ENCODE measurements around the gene SPOCK3.
"Not testable (repeated sequence)": the region's sequence is repeated elsewhere in the genome, so short reads cannot be mapped to it uniquely, and the experiment has no call there.

Gene SPOCK3

GRCh38 chr4:166981847-166982246 lies 252.4 kb downstream of the SPOCK3 start:
- TF ChIP-seq, protein P1, sequence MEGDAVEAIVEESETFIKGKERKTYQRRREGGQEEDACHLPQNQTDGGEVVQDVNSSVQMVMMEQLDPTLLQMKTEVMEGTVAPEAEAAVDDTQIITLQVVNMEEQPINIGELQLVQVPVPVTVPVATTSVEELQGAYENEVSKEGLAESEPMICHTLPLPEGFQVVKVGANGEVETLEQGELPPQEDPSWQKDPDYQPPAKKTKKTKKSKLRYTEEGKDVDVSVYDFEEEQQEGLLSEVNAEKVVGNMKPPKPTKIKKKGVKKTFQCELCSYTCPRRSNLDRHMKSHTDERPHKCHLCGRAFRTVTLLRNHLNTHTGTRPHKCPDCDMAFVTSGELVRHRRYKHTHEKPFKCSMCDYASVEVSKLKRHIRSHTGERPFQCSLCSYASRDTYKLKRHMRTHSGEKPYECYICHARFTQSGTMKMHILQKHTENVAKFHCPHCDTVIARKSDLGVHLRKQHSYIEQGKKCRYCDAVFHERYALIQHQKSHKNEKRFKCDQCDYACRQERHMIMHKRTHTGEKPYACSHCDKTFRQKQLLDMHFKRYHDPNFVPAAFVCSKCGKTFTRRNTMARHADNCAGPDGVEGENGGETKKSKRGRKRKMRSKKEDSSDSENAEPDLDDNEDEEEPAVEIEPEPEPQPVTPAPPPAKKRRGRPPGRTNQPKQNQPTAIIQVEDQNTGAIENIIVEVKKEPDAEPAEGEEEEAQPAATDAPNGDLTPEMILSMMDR (IDR thresholded peaks at IDR 0.05; ENCODE audit: low read depth, low read length, missing control alignments), result no peak
- H3K4me3 ChIP-seq (ENCODE audit: low read depth, low read length), result no peak overlapping the region
- DNase-seq (ENCODE audit: low read depth), result no peak
- in situ Hi-C loops (cut with HindIII; ENCODE audit: low sequenced_read_pairs), result no loop called here

GRCh38 chr4:166980419-166980818 lies 253.9 kb downstream of the SPOCK3 start:
- no peak for DNase-seq (ENCODE audit: low read depth)
- no peak overlapping the region for H3K4me3 ChIP-seq (ENCODE audit: low read depth, low read length)
- in situ Hi-C loops (cut with HindIII; ENCODE audit: low sequenced_read_pairs), result no loop called here
- TF ChIP-seq, protein P1 (IDR thresholded peaks at IDR 0.05; ENCODE audit: low read depth, low read length, missing control alignments), result no peak

DNA sequence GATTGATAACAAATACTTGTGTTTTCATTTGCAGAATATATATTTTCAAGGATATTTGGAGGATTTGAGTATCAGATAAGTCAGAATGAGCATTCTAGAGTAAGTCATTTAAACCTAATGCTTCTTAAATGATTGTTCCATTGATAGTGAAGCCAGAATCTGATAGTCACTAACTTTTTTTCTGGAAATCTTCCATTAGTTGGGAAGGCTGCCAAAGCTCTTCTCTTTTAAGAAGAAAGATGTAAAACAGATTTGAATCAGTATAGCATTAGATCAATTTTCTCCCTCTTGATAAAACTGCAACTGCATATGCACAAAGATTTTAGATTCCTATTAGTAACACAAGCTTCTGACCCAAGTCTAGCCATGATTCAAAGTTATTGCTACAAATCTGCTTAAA lies 256.7 kb downstream of the SPOCK3 start:
- H3K4me3 ChIP-seq (ENCODE audit: low read depth, low read length), result no peak overlapping the region
- in situ Hi-C loops (cut with HindIII; ENCODE audit: low sequenced_read_pairs), result no loop called here
- no peak for DNase-seq (ENCODE audit: low read depth)
- TF ChIP-seq, protein P1 (IDR thresholded peaks at IDR 0.05; ENCODE audit: low read depth, low read length, missing control alignments), result no peak

- no peak overlapping the region for H3K4me3 ChIP-seq (ENCODE audit: low read depth, low read length)
- TF ChIP-seq, protein P1 (IDR thresholded peaks at IDR 0.05; ENCODE audit: low read depth, low read length, missing control alignments), result no peak
- no peak for DNase-seq (ENCODE audit: low read depth)
- in situ Hi-C loops (cut with HindIII; ENCODE audit: low sequenced_read_pairs), result no loop called here
These were observed 262.2 kb downstream of the SPOCK3 start for GRCh38 chr4:166972071-166972470.

DNA sequence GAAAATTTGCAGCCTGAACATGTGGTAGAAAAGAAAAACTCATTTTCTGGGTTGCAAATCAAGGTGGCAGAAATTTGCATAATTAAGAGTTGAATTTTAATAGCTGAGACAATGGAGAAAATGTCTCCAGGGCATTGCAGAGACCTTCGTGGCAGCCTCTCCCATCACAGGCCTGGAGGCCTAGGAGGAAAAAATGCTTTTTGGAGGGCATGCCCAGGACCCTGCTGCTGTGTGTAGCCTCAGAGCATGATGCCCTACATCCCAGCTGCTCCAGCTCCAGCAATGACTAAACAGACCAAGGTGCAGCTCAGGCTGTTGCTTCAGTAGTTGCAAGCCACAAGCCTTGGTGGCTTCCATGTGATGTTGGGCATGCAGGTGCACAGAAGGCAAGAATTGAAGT lies 266.1 kb downstream of the SPOCK3 start:
- in situ Hi-C loops (cut with HindIII; ENCODE audit: low sequenced_read_pairs); DNase-seq (ENCODE audit: low read depth); H3K4me3 ChIP-seq (ENCODE audit: low read depth, low read length): not testable (repeated sequence)

GRCh38 chr4:166965562-166965961 lies 268.7 kb downstream of the SPOCK3 start:
- in situ Hi-C loops (cut with HindIII; ENCODE audit: low sequenced_read_pairs), result no loop called here
- H3K4me3 ChIP-seq (ENCODE audit: low read depth, low read length), result no peak overlapping the region
- DNase-seq (ENCODE audit: low read depth), result no peak
- TF ChIP-seq, protein P1 (IDR thresholded peaks at IDR 0.05; ENCODE audit: low read depth, low read length, missing control alignments), result no peak

- no peak overlapping the region for H3K4me3 ChIP-seq (ENCODE audit: low read depth, low read length)
- TF ChIP-seq, protein P1 (IDR thresholded peaks at IDR 0.05; ENCODE audit: low read depth, low read length, missing control alignments), result no peak
- no peak for DNase-seq (ENCODE audit: low read depth)
- in situ Hi-C loops (cut with HindIII; ENCODE audit: low sequenced_read_pairs), result no loop called here
These were observed 276.8 kb downstream of the SPOCK3 start for GRCh38 chr4:166957451-166957850.
